IMR-90 (cell line): ENCODE data around the gene LARP1B.

Experiments
- CHD1 ChIP-seq: IDR thresholded peaks from 2 replicates; pipeline ENCODE4 v1.6.1; 2012; ENCODE audit warnings: low read depth, low read length, improper control_type of control experiment
- CTCF ChIP-seq: conservative IDR thresholded peaks from 2 replicates; pipeline ENCODE4 v1.5.1; 2012; ENCODE audit warnings: mild to moderate bottlenecking, low read depth, low read length, improper control_type of control experiment
- POLR2A ChIP-seq: IDR thresholded peaks from 2 replicates; pipeline ENCODE4 v1.6.1; 2012; ENCODE audit warnings: mild to moderate bottlenecking, low read depth, low read length
- USF2 ChIP-seq: fragments of 150-350 bp; IDR thresholded peaks from 2 replicates; pipeline ENCODE4 v1.6.1; 2017; ENCODE audit warnings: mild to moderate bottlenecking, antibody characterized with exemption, low read length, low read depth

- TF ChIP-seq CTCF (no peak), USF2 (no peak), POLR2A (no peak), CHD1 (no peak)
Observed at GRCh38 chr4:128056396-128056795, 4.7 kb upstream of the LARP1B start.
